Measurements from ENCODE around the gene OR52E1.
"Not testable (repeated sequence)": the region's sequence is repeated elsewhere in the genome, so short reads cannot be mapped to it uniquely, and the experiment has no call there.

Gene OR52E1

DNA sequence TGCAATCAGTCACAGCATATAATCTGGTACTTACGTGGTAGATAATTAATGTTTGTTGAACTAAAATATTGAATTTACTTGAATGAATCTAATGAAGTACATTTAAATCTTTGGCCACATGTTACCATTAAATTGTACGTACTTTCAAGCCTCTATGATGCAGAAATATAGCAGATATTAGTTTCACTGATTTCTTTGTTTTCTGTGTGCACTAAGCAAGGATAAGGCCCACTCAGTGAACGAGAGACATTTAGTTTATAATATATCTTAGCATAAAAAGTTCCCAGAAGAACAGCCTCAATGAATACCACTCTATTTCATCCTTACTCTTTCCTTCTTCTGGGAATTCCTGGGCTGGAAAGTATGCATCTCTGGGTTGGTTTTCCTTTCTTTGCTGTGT, at the start of gene OR52E1:
Gene OR52E1 (plus strand): TSS at position 301 of the 400 bp plus-strand sequence.
- DNase-seq, result no peak

- DNase-seq, result no peak
Observed at GRCh38 chr11:5021996-5022395, 47.4 kb upstream of the OR52E1 start.

- no peak for DNase-seq
Observed at GRCh38 chr11:5036669-5037068, 32.7 kb upstream of the OR52E1 start.

- DNase-seq, result no peak
Observed at GRCh38 chr11:5037926-5038325, 31.4 kb upstream of the OR52E1 start.

DNA sequence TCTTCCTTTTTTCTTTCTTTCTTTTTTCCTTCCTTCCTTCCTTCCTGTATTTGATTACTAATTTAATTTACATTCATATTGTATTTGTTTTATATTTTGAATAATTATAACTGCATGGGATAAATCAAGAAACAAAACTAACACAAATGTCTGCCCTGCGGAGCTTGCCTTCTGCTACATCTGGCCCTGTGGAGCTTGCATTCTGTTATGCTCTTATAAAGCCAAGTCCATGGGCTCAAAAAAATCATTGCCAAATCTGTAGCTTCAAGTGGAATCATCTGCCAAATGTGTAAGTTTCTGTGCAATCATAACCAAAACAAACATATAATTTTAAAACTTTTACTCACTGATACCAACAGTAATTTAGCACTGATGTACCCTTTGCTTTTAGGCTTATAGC, 31.0 kb upstream of the OR52E1 start:
- no peak for DNase-seq

- no peak for DNase-seq
Observed at GRCh38 chr11:5040876-5041275, 28.5 kb upstream of the OR52E1 start.

GRCh38 chr11:5042091-5042490, 27.3 kb upstream of the OR52E1 start:
- no peak for DNase-seq

GRCh38 chr11:5043380-5043779, 26.0 kb upstream of the OR52E1 start:
- DNase-seq, result no peak

DNA sequence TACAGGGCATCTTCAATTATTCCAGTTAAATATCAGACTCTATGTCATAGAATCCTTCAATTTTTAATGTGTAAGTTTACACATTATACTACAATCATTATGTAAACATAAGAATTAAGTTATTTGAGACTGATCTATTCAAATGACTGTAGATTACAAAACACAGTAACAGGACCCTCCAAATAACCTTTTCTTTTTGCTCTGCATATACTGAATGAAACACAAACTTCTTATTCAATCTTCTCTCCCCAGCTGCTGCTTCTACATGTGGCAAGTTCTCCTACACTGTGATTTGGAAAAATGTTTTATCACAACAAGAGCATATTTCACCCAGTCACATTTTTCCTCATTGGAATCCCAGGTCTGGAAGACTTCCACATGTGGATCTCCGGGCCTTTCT, 23.1 kb upstream of the OR52E1 start, which contains the start of gene OR52J3:
Gene OR52J3 (plus strand): TSS at position 301 of the 400 bp plus-strand sequence. CDS start 0 bp downstream, at position 301.
- DNase-seq, result no peak

GRCh38 chr11:5046754-5047330, 22.5 kb upstream of the OR52E1 start:
- no peak for DNase-seq

- DNase-seq, result not testable (repeated sequence)
Observed at GRCh38 chr11:5058679-5059078, 10.7 kb upstream of the OR52E1 start.

GRCh38 chr11:5059391-5059790, 10.0 kb upstream of the OR52E1 start, which contains the start of gene OR52E2:
Gene OR52E2 (minus strand): TSS chr11:5059627. CDS start chr11:5059627, 0 bp downstream.
- no peak for DNase-seq

DNA sequence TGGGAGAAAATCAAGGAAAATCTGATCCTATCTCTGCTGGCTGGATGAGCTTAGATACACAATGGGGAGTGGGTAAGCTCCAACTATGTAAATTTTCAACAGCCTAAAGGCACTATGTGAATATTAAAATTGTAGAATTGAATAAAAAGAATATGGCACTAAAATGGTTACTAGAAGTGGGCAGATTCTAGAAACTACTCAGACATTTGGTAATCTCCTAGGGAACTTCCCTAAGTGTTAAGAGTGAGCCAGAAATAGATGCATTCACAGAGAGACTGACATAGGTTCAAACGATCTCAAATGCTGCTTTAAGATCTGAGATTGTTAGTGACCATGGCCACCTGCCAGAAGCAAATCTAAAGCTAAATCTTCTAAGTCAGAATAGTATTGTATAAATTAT, 4.3 kb upstream of the OR52E1 start:
- DNase-seq, result no peak

GRCh38 chr11:5071799-5072198, 2.4 kb downstream of the OR52E1 start:
- DNase-seq, result no peak

DNA sequence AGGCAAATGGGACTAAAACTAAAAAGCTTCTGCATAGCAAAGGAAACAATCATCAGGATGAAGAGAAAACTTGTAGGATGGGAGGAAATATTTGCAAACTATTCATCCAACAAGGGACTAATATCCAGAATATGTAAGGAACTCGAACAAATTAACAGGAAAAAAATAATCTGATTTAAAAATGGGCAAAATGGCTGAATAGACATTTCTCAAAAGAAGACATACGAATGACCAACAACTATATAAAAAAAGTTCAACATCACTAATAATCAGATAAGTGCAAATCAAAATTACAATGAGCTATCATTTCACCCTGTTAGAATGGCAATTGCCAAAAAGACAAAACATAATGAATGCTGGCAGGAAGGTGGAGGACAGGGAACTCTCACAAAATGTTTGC, 12.0 kb downstream of the OR52E1 start:
- no peak for DNase-seq

- no peak for DNase-seq
Observed at GRCh38 chr11:5083602-5084001, 14.2 kb downstream of the OR52E1 start.

- no peak for DNase-seq
Observed at GRCh38 chr11:5088556-5088955, 19.2 kb downstream of the OR52E1 start.

DNA sequence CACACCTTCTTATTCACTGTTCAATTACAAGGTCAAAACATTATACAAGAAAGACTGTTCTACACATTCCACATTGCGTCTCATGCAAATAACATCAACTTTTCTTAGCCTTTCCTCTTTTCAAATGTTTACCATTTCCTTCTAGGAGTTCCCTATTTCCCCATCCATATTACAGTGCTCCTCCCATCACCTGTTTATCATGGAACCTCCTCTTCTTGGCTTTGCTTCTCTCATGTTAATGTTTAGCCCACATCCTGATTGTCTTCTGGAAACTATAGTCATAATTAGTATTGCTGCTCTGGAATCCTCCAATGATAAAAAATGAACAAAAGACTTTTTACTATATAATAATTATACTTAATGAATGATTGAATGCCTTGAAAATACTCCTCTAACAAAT, 21.3 kb downstream of the OR52E1 start:
- DNase-seq, result no peak

DNA sequence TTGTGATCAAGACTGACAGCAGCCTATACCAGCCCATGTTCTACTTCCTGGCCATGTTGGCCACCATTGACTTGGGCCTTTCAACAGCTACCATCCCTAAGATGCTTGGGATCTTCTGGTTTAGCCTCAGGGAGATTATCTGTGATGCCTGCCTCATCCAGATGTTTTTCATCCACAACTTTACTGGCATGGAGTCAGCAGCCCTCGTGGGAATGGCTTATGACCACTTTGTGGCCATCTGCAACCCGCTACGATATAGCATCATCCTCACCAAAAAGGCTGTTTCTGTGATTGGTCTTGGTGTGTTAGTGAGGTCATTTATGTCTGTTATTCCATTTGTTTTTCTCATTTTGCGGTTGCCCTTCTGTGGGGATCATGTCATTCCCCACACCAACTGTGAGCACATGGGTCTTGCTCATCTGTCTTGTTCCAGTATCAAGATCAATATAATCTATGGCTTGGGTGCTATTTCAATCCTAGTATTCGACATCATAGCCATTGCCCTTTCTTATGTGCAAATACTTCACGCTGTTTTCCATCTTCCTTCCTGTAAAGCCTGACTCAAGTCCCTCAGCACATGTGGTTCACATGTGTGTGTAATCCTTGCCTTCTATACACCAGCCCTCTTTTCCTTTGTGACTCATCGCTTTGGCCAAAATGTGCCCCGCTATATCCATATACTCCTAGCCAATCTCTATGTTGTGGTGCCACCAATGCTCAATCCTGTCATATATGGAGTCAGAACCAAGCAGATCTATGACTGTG, 23.6 kb downstream of the OR52E1 start:
- DNase-seq, result no peak

- no peak for DNase-seq
Observed at GRCh38 chr11:5096011-5096410, 26.6 kb downstream of the OR52E1 start.

DNA sequence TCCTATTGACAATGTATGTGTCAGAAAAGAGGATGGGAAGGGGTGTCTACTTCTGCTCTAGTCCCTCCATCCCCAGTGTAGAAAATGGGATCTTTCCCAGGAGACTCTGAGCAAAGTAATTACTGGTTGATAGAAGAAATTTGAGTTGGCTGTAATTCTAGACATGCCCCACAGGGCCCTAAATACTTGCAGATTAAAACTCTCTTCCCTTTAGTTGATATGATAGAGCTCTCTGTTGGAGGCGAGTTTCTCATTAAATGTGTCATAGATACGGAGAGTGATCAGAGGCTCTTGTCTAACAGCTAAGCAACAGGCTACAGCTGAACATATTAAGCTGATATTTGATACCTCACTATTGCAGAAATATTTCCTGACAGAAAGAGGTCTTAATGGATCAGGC, 32.9 kb downstream of the OR52E1 start:
- DNase-seq, result no peak

GRCh38 chr11:5103066-5103465, 33.7 kb downstream of the OR52E1 start:
- DNase-seq, result no peak

DNA sequence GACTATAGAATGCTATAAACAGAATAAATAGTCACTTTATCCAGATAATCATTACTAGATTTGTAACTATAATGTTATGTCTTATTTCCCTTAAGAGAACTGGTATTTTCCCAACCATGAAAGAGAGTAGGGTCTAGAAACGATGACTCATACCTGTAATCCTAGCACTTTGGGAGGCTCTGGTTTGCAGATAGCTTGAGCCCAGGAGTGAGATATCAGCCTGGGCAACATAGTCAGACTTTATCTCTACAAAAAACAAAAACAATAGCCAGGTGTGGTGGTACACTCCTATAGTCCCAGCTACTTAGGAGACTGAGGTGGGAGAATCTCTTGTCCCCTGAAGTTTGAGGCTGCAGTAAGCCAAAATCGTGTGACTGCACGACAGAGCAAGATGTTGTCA, 37.9 kb downstream of the OR52E1 start:
- no peak for DNase-seq

- DNase-seq, result no peak
Observed at GRCh38 chr11:5115339-5115738, 46.0 kb downstream of the OR52E1 start.

GRCh38 chr11:5117588-5117987, 48.2 kb downstream of the OR52E1 start:
- DNase-seq, result no peak

All from amniotic stem cell (primary cell).